Ishikawa (cell line): ENCODE results near the gene DSCAML1.

Source experiments
- CEBPB ChIP-seq: IDR thresholded peaks from 2 replicates; pipeline ENCODE4 v1.6.1; 2012
- EP300 ChIP-seq: IDR thresholded peaks from 2 replicates; pipeline ENCODE4 v1.6.1; 2012; ENCODE audit warnings: borderline replicate concordance
- TAF1 ChIP-seq: IDR thresholded peaks from 2 replicates; pipeline ENCODE4 v1.6.1; 2012; ENCODE audit warnings: low read depth, mild to moderate bottlenecking
- YY1 ChIP-seq: IDR thresholded peaks from 2 replicates; pipeline ENCODE4 v1.6.1; 2012; ENCODE audit warnings: low read depth
- TF ChIP-seq, protein P1 (sequence below): IDR thresholded peaks from 2 replicates; pipeline ENCODE4 v1.6.1; 2012; ENCODE audit warnings: low read depth, mild to moderate bottlenecking

DNA sequence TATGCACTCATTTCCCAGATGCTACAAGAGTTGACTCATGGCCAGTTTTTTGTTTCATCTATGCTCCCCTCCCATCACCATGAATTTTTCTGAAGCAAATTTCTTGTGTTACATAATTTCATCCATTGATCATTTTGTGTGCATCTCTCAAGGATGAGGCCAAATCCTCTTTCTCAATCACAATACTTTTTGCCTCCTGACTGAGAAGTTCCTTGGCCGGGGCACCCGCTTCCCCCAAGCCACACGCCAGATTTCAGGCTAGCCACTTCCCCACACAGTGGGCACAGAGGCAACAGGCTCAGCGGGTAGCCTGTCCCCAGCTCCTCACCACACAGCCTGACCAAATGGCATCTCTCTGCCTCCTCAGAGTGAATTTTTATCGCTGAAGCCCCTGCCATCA, 9.8 kb upstream of the DSCAML1 start:
- no peak for TF ChIP-seq CEBPB
- no peak for TF ChIP-seq YY1
- TF ChIP-seq, protein P1, sequence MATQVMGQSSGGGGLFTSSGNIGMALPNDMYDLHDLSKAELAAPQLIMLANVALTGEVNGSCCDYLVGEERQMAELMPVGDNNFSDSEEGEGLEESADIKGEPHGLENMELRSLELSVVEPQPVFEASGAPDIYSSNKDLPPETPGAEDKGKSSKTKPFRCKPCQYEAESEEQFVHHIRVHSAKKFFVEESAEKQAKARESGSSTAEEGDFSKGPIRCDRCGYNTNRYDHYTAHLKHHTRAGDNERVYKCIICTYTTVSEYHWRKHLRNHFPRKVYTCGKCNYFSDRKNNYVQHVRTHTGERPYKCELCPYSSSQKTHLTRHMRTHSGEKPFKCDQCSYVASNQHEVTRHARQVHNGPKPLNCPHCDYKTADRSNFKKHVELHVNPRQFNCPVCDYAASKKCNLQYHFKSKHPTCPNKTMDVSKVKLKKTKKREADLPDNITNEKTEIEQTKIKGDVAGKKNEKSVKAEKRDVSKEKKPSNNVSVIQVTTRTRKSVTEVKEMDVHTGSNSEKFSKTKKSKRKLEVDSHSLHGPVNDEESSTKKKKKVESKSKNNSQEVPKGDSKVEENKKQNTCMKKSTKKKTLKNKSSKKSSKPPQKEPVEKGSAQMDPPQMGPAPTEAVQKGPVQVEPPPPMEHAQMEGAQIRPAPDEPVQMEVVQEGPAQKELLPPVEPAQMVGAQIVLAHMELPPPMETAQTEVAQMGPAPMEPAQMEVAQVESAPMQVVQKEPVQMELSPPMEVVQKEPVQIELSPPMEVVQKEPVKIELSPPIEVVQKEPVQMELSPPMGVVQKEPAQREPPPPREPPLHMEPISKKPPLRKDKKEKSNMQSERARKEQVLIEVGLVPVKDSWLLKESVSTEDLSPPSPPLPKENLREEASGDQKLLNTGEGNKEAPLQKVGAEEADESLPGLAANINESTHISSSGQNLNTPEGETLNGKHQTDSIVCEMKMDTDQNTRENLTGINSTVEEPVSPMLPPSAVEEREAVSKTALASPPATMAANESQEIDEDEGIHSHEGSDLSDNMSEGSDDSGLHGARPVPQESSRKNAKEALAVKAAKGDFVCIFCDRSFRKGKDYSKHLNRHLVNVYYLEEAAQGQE, result no peak
- TF ChIP-seq TAF1, result no peak
- TF ChIP-seq EP300, result no peak
